ENCODE results near the gene CACNA1D. TPM values are rescaled to one million over a fixed set of nuclear protein-coding genes. Genes with fewer than 3 reads are reported as not detected.

The CACNA1D gene
- total and polyA plus RNA-seq, 2 donors (not counting 1 experiment from before 2014, with no cell fraction given) = 0.17 to 0.37 TPM

- TF ChIP-seq, protein P1, sequence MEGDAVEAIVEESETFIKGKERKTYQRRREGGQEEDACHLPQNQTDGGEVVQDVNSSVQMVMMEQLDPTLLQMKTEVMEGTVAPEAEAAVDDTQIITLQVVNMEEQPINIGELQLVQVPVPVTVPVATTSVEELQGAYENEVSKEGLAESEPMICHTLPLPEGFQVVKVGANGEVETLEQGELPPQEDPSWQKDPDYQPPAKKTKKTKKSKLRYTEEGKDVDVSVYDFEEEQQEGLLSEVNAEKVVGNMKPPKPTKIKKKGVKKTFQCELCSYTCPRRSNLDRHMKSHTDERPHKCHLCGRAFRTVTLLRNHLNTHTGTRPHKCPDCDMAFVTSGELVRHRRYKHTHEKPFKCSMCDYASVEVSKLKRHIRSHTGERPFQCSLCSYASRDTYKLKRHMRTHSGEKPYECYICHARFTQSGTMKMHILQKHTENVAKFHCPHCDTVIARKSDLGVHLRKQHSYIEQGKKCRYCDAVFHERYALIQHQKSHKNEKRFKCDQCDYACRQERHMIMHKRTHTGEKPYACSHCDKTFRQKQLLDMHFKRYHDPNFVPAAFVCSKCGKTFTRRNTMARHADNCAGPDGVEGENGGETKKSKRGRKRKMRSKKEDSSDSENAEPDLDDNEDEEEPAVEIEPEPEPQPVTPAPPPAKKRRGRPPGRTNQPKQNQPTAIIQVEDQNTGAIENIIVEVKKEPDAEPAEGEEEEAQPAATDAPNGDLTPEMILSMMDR (conservative IDR thresholded peaks at IDR 0.05 in 1 of 2, IDR thresholded peaks at IDR 0.05 in 1 of 2; ENCODE audit: low read depth in 1 of 2, low read length in 2 of 2) = no peak
- TF ChIP-seq EZH2 (IDR thresholded peaks at IDR 0.05; ENCODE audit: low read length, missing control alignments) = peak; percentile 98
- Histone ChIP-seq H3K36me3 (ENCODE audit: control insufficient read depth, insufficient read depth, low read length) (no peaks in the 10 kb centered on the region), H3K4me1 (ENCODE audit: control insufficient read depth, extremely low read depth, insufficient read depth, low read length) (no peaks in the 10 kb centered on the region), H4K20me1 (ENCODE audit: control insufficient read depth, extremely low read depth, insufficient read depth, low read length) (no peaks in the 10 kb centered on the region), H3K9me3 (ENCODE audit: control insufficient read depth, insufficient read depth, low read depth, low read length) (no peaks in the 10 kb centered on the region), H3K9ac (ENCODE audit: insufficient read depth, low read length) (no peak overlapping the region), H3K79me2 (ENCODE audit: control insufficient read depth, insufficient read depth, low read length) (no peaks in the 10 kb centered on the region), H3K4me2 (ENCODE audit: extremely low read depth, insufficient read depth, low read length) (peak overlapping the region; percentile 71), H3K27me3 (ENCODE audit: control insufficient read depth, insufficient read depth, low read length) (peaks cover 33% of the 10 kb centered on the region), H3K4me3 (replicated peaks in 1 of 4; ENCODE audit: control extremely low read depth in 1 of 4, insufficient read depth in 1 of 4, low read depth in 3 of 4, low read length in 4 of 4) (peak overlapping the region; percentile 18 to 45 (median 34)), H3K27ac (ENCODE audit: insufficient read depth, low read length) (no peak overlapping the region), H2AFZ (ENCODE audit: low read length) (no peak overlapping the region)
- DNase-seq (ENCODE audit: low read depth in 2 of 2) = no peak
These were observed 722 bp downstream of the CACNA1D start for GRCh38 chr3:53495146-53495519.

- TF ChIP-seq, protein P1 (conservative IDR thresholded peaks at IDR 0.05 in 1 of 2, IDR thresholded peaks at IDR 0.05 in 1 of 2; ENCODE audit: low read depth in 1 of 2, low read length in 2 of 2) = no peak
- peak; percentile 94 for TF ChIP-seq EZH2 (IDR thresholded peaks at IDR 0.05; ENCODE audit: low read length, missing control alignments)
- H3K4me2 ChIP-seq (ENCODE audit: extremely low read depth, insufficient read depth, low read length) = peak overlapping the region; percentile 59
These were observed 1.3 kb downstream of the CACNA1D start for GRCh38 chr3:53495520-53496391.

DNA sequence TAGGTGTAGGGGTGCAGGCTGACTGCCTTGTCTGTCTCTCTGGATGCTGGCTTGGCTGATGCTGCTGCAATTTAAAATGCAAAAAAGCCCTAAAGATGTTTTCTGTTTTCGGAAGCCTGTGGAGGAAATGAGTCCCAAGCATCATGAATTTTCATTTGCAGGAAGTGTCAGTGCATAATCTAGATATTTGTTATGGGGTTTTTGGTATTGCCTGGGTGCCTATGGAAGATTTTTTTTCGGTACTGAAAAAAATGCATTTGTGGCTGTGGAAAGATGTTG is 1.9 kb downstream of the CACNA1D start:
- peaks cover 33% of the 10 kb centered on the region for H3K27me3 ChIP-seq (ENCODE audit: control insufficient read depth, insufficient read depth, low read length)
- H3K4me3 ChIP-seq (replicated peaks in 1 of 4; ENCODE audit: control extremely low read depth in 1 of 4, insufficient read depth in 1 of 4, low read depth in 3 of 4, low read length in 4 of 4) = no peak overlapping the region

More at GRCh38 chr3:53495520-53496391, 1.3 kb downstream of the CACNA1D start:
- no peaks in the 10 kb centered on the region for H3K4me1 ChIP-seq (ENCODE audit: control insufficient read depth, extremely low read depth, insufficient read depth, low read length)
- no peak for DNase-seq (ENCODE audit: low read depth in 2 of 2)
- H3K79me2 ChIP-seq (ENCODE audit: control insufficient read depth, insufficient read depth, low read length) = no peaks in the 10 kb centered on the region
- H3K9ac ChIP-seq (ENCODE audit: insufficient read depth, low read length) = no peak overlapping the region
- H3K27me3 ChIP-seq (ENCODE audit: control insufficient read depth, insufficient read depth, low read length) = peaks cover 33% of the 10 kb centered on the region
- no peak overlapping the region for H3K27ac ChIP-seq (ENCODE audit: insufficient read depth, low read length)
- H3K36me3 ChIP-seq (ENCODE audit: control insufficient read depth, insufficient read depth, low read length) = no peaks in the 10 kb centered on the region
- no peaks in the 10 kb centered on the region for H4K20me1 ChIP-seq (ENCODE audit: control insufficient read depth, extremely low read depth, insufficient read depth, low read length)
- no peaks in the 10 kb centered on the region for H3K9me3 ChIP-seq (ENCODE audit: control insufficient read depth, insufficient read depth, low read depth, low read length)
- peak overlapping the region in 3 of 4 experiments; percentile 18 to 45 (median 29) for H3K4me3 ChIP-seq (replicated peaks in 1 of 4; ENCODE audit: control extremely low read depth in 1 of 4, insufficient read depth in 1 of 4, low read depth in 3 of 4, low read length in 4 of 4)
- no peak overlapping the region for H2AFZ ChIP-seq (ENCODE audit: low read length)

More for the DNA sequence above, 1.9 kb downstream of the CACNA1D start:
- H3K27ac ChIP-seq (ENCODE audit: insufficient read depth, low read length) = no peak overlapping the region
- no peaks in the 10 kb centered on the region for H3K9me3 ChIP-seq (ENCODE audit: control insufficient read depth, insufficient read depth, low read depth, low read length)
- no peaks in the 10 kb centered on the region for H3K79me2 ChIP-seq (ENCODE audit: control insufficient read depth, insufficient read depth, low read length)
- no peak overlapping the region for H3K4me2 ChIP-seq (ENCODE audit: extremely low read depth, insufficient read depth, low read length)
- no peak overlapping the region for H2AFZ ChIP-seq (ENCODE audit: low read length)
- H3K4me1 ChIP-seq (ENCODE audit: control insufficient read depth, extremely low read depth, insufficient read depth, low read length) = no peaks in the 10 kb centered on the region
- H4K20me1 ChIP-seq (ENCODE audit: control insufficient read depth, extremely low read depth, insufficient read depth, low read length) = no peaks in the 10 kb centered on the region
- H3K9ac ChIP-seq (ENCODE audit: insufficient read depth, low read length) = no peak overlapping the region
- H3K36me3 ChIP-seq (ENCODE audit: control insufficient read depth, insufficient read depth, low read length) = no peaks in the 10 kb centered on the region
- TF ChIP-seq, protein P1 (conservative IDR thresholded peaks at IDR 0.05 in 1 of 2, IDR thresholded peaks at IDR 0.05 in 1 of 2; ENCODE audit: low read depth in 1 of 2, low read length in 2 of 2) = no peak
- TF ChIP-seq EZH2 (IDR thresholded peaks at IDR 0.05; ENCODE audit: low read length, missing control alignments) = no peak
- DNase-seq (ENCODE audit: low read depth in 2 of 2) = no peak
